ENCODE data around the gene HES2.
"Not testable (repeated sequence)": the region's sequence is repeated elsewhere in the genome, so short reads cannot be mapped to it uniquely, and the experiment has no call there.

DNA sequence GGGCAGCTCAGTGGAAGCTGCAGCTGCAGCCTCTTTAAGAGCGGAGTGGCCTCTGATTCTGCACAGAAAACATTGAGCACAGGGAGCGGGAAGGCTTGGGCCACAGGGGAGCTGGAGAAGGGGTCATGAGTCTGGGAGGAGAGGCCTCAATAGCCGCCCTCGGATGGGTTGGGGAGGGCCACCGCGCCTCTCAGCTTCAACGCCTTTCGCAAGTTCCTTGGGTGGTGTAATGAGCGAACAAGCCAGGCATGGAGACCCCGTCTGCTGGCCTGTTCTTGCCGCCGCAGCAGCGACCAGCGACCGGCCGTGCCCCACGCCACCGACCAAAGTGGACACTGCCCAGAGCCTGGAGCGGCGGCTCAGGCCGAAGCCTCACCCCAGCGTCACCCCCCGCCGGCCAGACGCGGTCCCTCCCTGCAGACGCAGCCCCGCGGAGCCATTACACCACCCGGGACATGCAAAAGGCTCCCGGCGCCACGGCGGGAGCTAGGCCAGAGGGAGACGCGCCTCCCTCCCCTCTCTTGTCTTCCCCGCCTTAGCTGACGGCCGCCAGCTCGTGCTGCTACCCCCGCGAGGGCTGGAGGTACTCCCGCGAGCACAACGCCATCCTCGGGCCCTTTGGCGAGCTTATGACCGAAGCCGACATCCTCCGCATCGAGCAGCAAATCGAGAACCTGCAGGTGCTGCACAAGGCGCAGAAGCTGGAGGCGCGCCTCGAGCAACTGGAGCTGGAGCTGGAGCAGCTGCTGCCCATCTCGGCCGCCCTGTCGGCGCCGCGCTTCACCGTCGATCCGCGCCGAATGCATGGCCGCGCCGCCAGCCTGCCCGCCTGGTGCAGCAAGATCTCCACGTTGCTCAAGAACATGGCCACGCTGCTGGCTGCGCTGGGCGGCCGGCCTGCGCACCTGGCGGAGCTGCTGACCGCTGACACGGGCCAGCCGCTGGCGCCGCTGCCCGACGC lies 34.5 kb upstream of the HES2 start:
- TF ChIP-seq POLR2AphosphoS5 (IDR thresholded peaks at IDR 0.05); RAD21 (conservative IDR thresholded peaks at IDR 0.05); EZH2 (IDR thresholded peaks at IDR 0.05; ENCODE audit: borderline replicate concordance, insufficient read depth, low read length, poor library complexity, severe bottlenecking); EP300 (conservative IDR thresholded peaks at IDR 0.05; ENCODE audit: poor library complexity, severe bottlenecking); TAF1 (IDR thresholded peaks at IDR 0.05; ENCODE audit: low read depth): not testable (repeated sequence)
- TF ChIP-seq, protein P1, sequence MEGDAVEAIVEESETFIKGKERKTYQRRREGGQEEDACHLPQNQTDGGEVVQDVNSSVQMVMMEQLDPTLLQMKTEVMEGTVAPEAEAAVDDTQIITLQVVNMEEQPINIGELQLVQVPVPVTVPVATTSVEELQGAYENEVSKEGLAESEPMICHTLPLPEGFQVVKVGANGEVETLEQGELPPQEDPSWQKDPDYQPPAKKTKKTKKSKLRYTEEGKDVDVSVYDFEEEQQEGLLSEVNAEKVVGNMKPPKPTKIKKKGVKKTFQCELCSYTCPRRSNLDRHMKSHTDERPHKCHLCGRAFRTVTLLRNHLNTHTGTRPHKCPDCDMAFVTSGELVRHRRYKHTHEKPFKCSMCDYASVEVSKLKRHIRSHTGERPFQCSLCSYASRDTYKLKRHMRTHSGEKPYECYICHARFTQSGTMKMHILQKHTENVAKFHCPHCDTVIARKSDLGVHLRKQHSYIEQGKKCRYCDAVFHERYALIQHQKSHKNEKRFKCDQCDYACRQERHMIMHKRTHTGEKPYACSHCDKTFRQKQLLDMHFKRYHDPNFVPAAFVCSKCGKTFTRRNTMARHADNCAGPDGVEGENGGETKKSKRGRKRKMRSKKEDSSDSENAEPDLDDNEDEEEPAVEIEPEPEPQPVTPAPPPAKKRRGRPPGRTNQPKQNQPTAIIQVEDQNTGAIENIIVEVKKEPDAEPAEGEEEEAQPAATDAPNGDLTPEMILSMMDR (IDR thresholded peaks at IDR 0.05; ENCODE audit: poor library complexity, severe bottlenecking) = not testable (repeated sequence)
